ENCODE data around the gene HSPA12B. TPM values are rescaled to one million over a fixed set of nuclear protein-coding genes. Genes with fewer than 3 reads are reported as not detected.
A peak's percentile ranks its signal among the peaks of the same experiment; 100 is the strongest.

HSPA12B gene
- total and polyA plus RNA-seq, 2 of the 8 experiments (the other 6 are each of a cell fraction or from before 2014, with no cell fraction given): 2.2 to 4.3 TPM

DNA sequence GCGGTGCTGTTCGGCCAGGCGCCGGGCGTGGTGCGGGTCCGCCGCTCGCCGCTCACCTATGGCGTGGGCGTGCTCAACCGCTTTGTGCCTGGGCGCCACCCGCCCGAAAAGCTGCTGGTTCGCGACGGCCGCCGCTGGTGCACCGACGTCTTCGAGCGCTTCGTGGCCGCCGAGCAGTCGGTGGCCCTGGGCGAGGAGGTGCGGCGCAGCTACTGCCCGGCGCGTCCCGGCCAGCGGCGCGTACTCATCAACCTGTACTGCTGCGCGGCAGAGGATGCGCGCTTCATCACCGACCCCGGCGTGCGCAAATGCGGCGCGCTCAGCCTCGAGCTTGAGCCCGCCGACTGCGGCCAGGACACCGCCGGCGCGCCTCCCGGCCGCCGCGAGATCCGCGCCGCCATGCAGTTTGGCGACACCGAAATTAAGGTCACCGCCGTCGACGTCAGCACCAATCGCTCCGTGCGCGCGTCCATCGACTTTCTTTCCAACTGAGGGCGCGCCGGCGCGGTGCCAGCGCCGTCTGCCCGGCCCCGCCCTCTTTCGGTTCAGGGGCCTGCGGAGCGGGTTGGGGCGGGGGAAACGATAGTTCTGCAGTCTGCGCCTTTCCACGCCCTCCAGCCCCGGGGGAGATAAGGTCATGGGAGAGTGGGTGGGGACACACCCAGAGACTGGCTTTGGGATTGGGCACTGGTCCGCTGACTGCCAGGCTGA lies 19.3 kb downstream of the HSPA12B start:
- Histone ChIP-seq H3K79me1 (ENCODE audit: low read depth, low read length) (no peaks in the 10 kb centered on the region; the same call in 1 of the 2 replicates), H4K5ac (ENCODE audit: insufficient read length, low read depth, low read length) (peak overlapping the region; percentile 7), H3K23me2 (ENCODE audit: low read depth, low read length) (peaks cover 19% of the 10 kb centered on the region), H3K4me2 (ENCODE audit: insufficient read depth in 1 of 2, low read depth in 2 of 2, low read length in 2 of 2) (peak overlapping the region; percentile 51 to 89), H2BK15ac (ENCODE audit: low read length) (peak overlapping the region; percentile 46; the same call in 1 of the 2 replicates), H4K91ac (replicated peaks; ENCODE audit: insufficient read length, low read length) (peak overlapping the region; percentile 22), H3K23ac (ENCODE audit: insufficient read length) (no peak overlapping the region), H2AK5ac (ENCODE audit: low read depth, low read length) (no peak overlapping the region), H2BK120ac (replicated peaks; ENCODE audit: low read depth, low read length) (no peak overlapping the region), H2BK5ac (ENCODE audit: low read depth, low read length) (peak overlapping the region; percentile 48; the same call in 1 of the 2 replicates), H2BK12ac (ENCODE audit: low read depth, low read length) (peak overlapping the region; percentile 33; the same call in 1 of the 2 replicates), H3K79me2 (ENCODE audit: control insufficient read depth in 1 of 2, insufficient read depth in 2 of 2, low read length in 2 of 2) (no peaks in the 10 kb centered on the region), H3K27me3 (replicated peaks in 1 of 4; ENCODE audit: control insufficient read depth in 3 of 4, extremely low read depth in 1 of 4, insufficient read depth in 3 of 4, low read length in 3 of 4) (peaks cover 4 to 22% (median 17%) of the 10 kb centered on the region in 4 experiments), H4K20me1 (replicated peaks in 1 of 2; ENCODE audit: control insufficient read depth in 1 of 2, insufficient read depth in 2 of 2, low read length in 2 of 2) (peaks cover 6 to 26% of the 10 kb centered on the region in 2 experiments), H3K27ac (ENCODE audit: low read depth, low read length) (no peak overlapping the region), H2BK20ac (ENCODE audit: low read length) (no peak overlapping the region), H3K56ac (replicated peaks; ENCODE audit: insufficient read length, low read depth, low read length) (no peak overlapping the region), H4K8ac (ENCODE audit: extremely low read depth, insufficient read depth, low read length) (peak overlapping the region; percentile 81; the same call in 1 of the 2 replicates), H3K36me3 (ENCODE audit: control insufficient read depth in 2 of 4, insufficient read depth in 4 of 4, low read length in 3 of 4) (no peaks in the 10 kb centered on the region; a peak in 2 of 8 replicates), H3K18ac (ENCODE audit: extremely low read depth, low read length) (no peak overlapping the region; the same call in 1 of the 2 replicates), H3K14ac (ENCODE audit: insufficient read length) (no peak overlapping the region), H3K9ac (replicated peaks in 1 of 4; ENCODE audit: extremely low read depth in 1 of 4, low read depth in 3 of 4, low read length in 3 of 4) (no peak overlapping the region; a peak in 1 of 7 replicates), H3K4ac (replicated peaks; ENCODE audit: insufficient read length, low read depth, low read length) (no peak overlapping the region), H3K9me3 (ENCODE audit: insufficient read depth in 2 of 2, low read depth in 1 of 2, low read length in 1 of 2) (no peaks in the 10 kb centered on the region), H3K4me1 (replicated peaks in 1 of 4; ENCODE audit: control insufficient read depth in 3 of 4, insufficient read depth in 4 of 4, low read length in 3 of 4) (peaks cover 0 to 17% (median 4%) of the 10 kb centered on the region in 4 experiments; a peak in 5 of 7 replicates), H2AFZ (ENCODE audit: low read length) (no peak overlapping the region), H3K4me3 (ENCODE audit: extremely low read depth in 1 of 4, insufficient read depth in 2 of 4, low read depth in 3 of 4, low read length in 4 of 4) (peak overlapping the region; percentile 16 to 50 (median 33); a peak in 7 of 8 replicates)
- ChIA-PET CTCF (ENCODE audit: partially characterized antibody) (interaction anchor here (0.6 to 18.6 kb wide), 24 partner anchors 11 to 334 kb away, joined by 3 to 308 read pairs (median 6); partner anchors contain the start of genes ADAM33, ADISSP, AP5S1 and HSPA12B), POLR2A (ENCODE audit: partially characterized antibody) (interaction anchor here (0.8 to 3.7 kb wide), 18 partner anchors 11 to 75 kb away, joined by 3 to 17 read pairs (median 4); partner anchors contain the start of gene ADISSP)
- 46% methylated on average over 65 of the region's 95 CpGs; no CpG with 5 or more reads in 1 of the 2 experiments for WGBS, 2 experiments (ENCODE audit: extremely low coverage in 1 of 2, insufficient coverage in 1 of 2, insufficient read length in 1 of 2, insufficient replicate concordance in 2 of 2, low coverage in 1 of 2, low lambda C conversion rate in 2 of 2, missing lambda C conversion rate in 1 of 2)
- no peak for FAIRE-seq
- DNase-seq (ENCODE audit: low read depth in 1 of 2, low spot score in 2 of 2): peak; percentile 60 to 89
- TF ChIP-seq, protein P1, sequence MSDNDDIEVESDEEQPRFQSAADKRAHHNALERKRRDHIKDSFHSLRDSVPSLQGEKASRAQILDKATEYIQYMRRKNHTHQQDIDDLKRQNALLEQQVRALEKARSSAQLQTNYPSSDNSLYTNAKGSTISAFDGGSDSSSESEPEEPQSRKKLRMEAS (IDR thresholded peaks at IDR 0.05): peak; percentile 34; the same call in 1 of the 2 replicates
- TF ChIP-seq TCF12 (IDR thresholded peaks at IDR 0.05; ENCODE audit: low read depth, low read length) (no peak), TAF1 (IDR thresholded peaks at IDR 0.05; ENCODE audit: low read depth, low read length) (0 out of 2 replicates have a peak, but pooled peaks have one; percentile 3), SAP30 (IDR thresholded peaks at IDR 0.05; ENCODE audit: insufficient read depth, insufficient replicate concordance, low read length) (no peak), NRF1 (IDR thresholded peaks at IDR 0.05; ENCODE audit: low read depth, low read length) (0 out of 2 replicates have a peak, but pooled peaks have one; percentile 15), KDM4A (IDR thresholded peaks at IDR 0.05; ENCODE audit: low read depth, low read length, severe bottlenecking) (peak; percentile 64), SIN3A (conservative IDR thresholded peaks at IDR 0.05 in 1 of 2, IDR thresholded peaks at IDR 0.05 in 1 of 2; ENCODE audit: low read depth in 1 of 2, low read length in 2 of 2) (0 out of 4 replicates have a peak, but pooled peaks of 1 of the 2 experiments have one; percentile 23), CREB1 (IDR thresholded peaks at IDR 0.05) (peak; percentile 43; the same call in 1 of the 2 replicates), EGR1 (IDR thresholded peaks at IDR 0.05; ENCODE audit: borderline replicate concordance, low read depth, low read length) (peak; percentile 4; the same call in 1 of the 2 replicates)

All from H1 (cell line).